HL-60 (cell line): Measurements from ENCODE around the gene TSSK2.

Source experiments
- DNase-seq, 2 experiments: peaks; one replicate each; pipeline ENCODE4 v3.0.0-alpha.2; 2010 to 2020; ENCODE audit warnings: low read depth in 1 of 2, low spot score in 1 of 2
- H3K27ac ChIP-seq: fragments of 250-450 bp; sonication (Bioruptor Pico); replicated peaks from 2 replicates; pipeline ENCODE4 v1.5.1; 2020; ENCODE audit warnings: mild to moderate bottlenecking, moderate library complexity
- H3K27me3 ChIP-seq: fragments of 250-450 bp; sonication (Bioruptor Pico); 2 replicates; pipeline ENCODE4 v1.5.1; 2021; ENCODE audit warnings: mild to moderate bottlenecking, moderate library complexity; ENCODE audit not compliant: insufficient read depth, poor library complexity, severe bottlenecking
- H3K4me3 ChIP-seq: replicated peaks from 2 replicates; pipeline ENCODE4 v1.5.1; 2011; ENCODE audit warnings: mild to moderate bottlenecking, control low read depth, low read length; ENCODE audit not compliant: insufficient read depth
- GABPA ChIP-seq: IDR thresholded peaks from 2 replicates; pipeline ENCODE4 v1.6.1; 2012; ENCODE audit warnings: low read depth
- POLR2AphosphoS5 ChIP-seq: IDR thresholded peaks from 2 replicates; pipeline ENCODE4 v1.6.1; 2012; ENCODE audit warnings: low read depth
- SPI1 ChIP-seq: IDR thresholded peaks from 2 replicates; pipeline ENCODE4 v1.6.1; 2012; ENCODE audit warnings: low read depth, mild to moderate bottlenecking, borderline replicate concordance
- TF ChIP-seq, protein P1 (sequence below): IDR thresholded peaks from one replicate; pipeline ENCODE4 v1.5.1; 2011; ENCODE audit warnings: low read length, control low read depth, inconsistent platforms; ENCODE audit not compliant: insufficient read depth
- TF ChIP-seq, protein P2 (sequence below): IDR thresholded peaks from 2 replicates; pipeline ENCODE4 v1.6.1; 2012; ENCODE audit warnings: low read depth; ENCODE audit not compliant: insufficient replicate concordance

TSSK2 gene

DNA sequence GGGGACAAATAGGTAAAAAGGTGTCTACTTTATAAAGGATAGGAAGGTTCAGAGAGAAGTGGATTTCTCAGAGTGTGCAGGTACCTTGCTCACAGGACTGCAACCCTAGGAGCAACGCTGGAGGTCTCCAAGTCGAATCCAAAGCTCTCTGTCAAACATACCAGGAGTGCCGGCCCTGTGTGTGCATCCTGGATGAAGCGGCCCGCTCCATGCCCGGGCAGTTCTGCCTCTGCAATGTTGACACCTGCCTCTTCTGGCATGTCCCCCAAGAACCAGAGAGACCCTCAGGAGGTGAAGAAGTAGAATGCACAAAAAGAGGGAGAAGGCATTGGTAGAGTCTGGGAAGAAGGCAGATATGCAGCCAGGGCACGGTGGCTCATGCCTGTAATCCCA is 3.1 kb upstream of the TSSK2 start:
- Histone ChIP-seq H3K27ac (no peak overlapping the region), H3K4me3 (no peak overlapping the region), H3K27me3 (no peaks in the 10 kb centered on the region)
- TF ChIP-seq, protein P1, sequence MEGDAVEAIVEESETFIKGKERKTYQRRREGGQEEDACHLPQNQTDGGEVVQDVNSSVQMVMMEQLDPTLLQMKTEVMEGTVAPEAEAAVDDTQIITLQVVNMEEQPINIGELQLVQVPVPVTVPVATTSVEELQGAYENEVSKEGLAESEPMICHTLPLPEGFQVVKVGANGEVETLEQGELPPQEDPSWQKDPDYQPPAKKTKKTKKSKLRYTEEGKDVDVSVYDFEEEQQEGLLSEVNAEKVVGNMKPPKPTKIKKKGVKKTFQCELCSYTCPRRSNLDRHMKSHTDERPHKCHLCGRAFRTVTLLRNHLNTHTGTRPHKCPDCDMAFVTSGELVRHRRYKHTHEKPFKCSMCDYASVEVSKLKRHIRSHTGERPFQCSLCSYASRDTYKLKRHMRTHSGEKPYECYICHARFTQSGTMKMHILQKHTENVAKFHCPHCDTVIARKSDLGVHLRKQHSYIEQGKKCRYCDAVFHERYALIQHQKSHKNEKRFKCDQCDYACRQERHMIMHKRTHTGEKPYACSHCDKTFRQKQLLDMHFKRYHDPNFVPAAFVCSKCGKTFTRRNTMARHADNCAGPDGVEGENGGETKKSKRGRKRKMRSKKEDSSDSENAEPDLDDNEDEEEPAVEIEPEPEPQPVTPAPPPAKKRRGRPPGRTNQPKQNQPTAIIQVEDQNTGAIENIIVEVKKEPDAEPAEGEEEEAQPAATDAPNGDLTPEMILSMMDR: no peak
- TF ChIP-seq GABPA (no peak), POLR2AphosphoS5 (no peak), SPI1 (no peak)
- TF ChIP-seq, protein P2, sequence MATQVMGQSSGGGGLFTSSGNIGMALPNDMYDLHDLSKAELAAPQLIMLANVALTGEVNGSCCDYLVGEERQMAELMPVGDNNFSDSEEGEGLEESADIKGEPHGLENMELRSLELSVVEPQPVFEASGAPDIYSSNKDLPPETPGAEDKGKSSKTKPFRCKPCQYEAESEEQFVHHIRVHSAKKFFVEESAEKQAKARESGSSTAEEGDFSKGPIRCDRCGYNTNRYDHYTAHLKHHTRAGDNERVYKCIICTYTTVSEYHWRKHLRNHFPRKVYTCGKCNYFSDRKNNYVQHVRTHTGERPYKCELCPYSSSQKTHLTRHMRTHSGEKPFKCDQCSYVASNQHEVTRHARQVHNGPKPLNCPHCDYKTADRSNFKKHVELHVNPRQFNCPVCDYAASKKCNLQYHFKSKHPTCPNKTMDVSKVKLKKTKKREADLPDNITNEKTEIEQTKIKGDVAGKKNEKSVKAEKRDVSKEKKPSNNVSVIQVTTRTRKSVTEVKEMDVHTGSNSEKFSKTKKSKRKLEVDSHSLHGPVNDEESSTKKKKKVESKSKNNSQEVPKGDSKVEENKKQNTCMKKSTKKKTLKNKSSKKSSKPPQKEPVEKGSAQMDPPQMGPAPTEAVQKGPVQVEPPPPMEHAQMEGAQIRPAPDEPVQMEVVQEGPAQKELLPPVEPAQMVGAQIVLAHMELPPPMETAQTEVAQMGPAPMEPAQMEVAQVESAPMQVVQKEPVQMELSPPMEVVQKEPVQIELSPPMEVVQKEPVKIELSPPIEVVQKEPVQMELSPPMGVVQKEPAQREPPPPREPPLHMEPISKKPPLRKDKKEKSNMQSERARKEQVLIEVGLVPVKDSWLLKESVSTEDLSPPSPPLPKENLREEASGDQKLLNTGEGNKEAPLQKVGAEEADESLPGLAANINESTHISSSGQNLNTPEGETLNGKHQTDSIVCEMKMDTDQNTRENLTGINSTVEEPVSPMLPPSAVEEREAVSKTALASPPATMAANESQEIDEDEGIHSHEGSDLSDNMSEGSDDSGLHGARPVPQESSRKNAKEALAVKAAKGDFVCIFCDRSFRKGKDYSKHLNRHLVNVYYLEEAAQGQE: no peak
- DNase-seq: no peak

DNA sequence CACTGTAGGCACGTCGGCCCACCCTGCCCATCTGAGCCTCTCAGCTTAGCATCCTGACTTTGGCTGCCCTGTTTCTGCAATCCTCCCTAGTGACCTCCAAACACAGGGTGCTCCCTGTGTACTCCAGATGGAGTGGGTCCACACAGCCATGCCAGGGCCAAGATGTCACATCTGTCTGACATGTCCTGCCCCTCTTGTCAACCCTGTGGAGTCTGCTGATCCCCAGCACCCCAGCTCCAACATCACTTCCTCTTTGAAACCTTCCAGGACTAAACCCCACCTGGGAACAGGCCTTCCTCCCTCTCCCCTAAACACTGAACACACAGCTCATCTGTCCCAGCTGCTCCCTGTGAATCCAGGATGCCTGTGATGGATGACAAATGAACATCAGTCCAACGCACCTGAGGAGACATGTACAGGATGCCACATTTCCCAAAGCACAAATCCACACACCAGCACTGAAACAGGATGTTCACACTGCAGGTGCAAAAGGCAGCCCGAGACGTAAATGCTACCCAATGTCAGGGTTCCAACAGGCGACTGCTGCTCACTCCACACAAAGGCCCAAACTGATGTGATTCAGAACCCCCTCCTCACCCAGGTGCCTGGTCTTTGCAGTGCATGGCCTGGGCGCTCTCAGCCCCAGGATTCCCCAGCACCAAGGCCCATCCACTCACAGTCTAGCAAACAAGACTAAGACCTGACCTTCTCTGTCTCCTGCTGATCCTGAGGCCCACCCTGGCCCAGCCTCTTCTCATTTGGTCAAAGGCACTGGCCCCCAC is 2.0 kb upstream of the TSSK2 start:
- no peaks in the 10 kb centered on the region for H3K27me3 ChIP-seq
- no peak for DNase-seq
- H3K4me3 ChIP-seq: no peak overlapping the region
- H3K27ac ChIP-seq: no peak overlapping the region
- peak; percentile 35 for TF ChIP-seq SPI1
- TF ChIP-seq POLR2AphosphoS5: no peak

DNA sequence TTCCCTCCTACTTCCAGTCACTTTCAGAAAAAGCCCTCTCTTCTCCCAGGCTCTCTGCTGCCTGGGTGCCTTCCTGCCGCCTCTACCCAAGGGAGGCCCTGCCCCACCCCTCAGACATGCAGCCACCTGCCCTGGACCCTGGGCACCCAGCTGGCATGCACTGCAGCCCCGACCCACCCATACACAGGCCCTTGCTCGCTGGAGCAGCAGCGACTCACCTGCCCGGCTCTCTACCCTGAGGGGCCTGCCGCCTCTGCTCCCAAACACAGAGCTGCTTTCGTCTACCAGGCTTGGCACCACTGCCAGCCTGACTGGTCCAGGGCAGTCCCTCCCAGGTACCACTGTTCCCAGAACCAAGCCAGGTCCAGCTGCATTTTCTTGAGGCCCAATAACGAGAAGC is 1.2 kb upstream of the TSSK2 start:
- Histone ChIP-seq H3K27me3 (no peaks in the 10 kb centered on the region), H3K4me3 (no peak overlapping the region), H3K27ac (no peak overlapping the region)
- TF ChIP-seq, protein P1: no peak
- TF ChIP-seq GABPA (no peak), SPI1 (no peak), POLR2AphosphoS5 (no peak)
- TF ChIP-seq, protein P2: no peak
- no peak for DNase-seq

DNA sequence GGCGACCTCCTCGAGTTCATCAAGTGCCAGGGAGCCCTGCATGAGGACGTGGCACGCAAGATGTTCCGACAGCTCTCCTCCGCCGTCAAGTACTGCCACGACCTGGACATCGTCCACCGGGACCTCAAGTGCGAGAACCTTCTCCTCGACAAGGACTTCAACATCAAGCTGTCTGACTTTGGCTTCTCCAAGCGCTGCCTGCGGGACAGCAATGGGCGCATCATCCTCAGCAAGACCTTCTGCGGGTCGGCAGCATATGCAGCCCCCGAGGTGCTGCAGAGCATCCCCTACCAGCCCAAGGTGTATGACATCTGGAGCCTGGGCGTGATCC is 542 bp downstream of the TSSK2 start:
- Histone ChIP-seq H3K27ac (no peak overlapping the region), H3K4me3 (no peak overlapping the region), H3K27me3 (no peaks in the 10 kb centered on the region)
- no peak for DNase-seq
- TF ChIP-seq, protein P2: no peak
- TF ChIP-seq GABPA (no peak), SPI1 (no peak), POLR2AphosphoS5 (no peak)
- TF ChIP-seq, protein P1: no peak
